Spleen (tissue), 7 donors: Measurements from ENCODE around the gene TEX261.

ENCODE experiments used
- CTCF ChIP-seq, 11 experiments: fragments of 200-600 bp in 7 of 11; fragments of 450-650 bp in 4 of 11; sonication (generic) in 4 of 11; IDR thresholded peaks in 8 of 11; conservative IDR thresholded peaks in 3 of 11; 1 replicate in 7 of 11; 2 replicates in 4 of 11; pipeline versions ENCODE4 v1.4.0 to v1.8.0; 2016 to 2021; ENCODE audit warnings: antibody characterized with exemption in 11 of 11, inconsistent platforms in 4 of 11, mild to moderate bottlenecking in 1 of 11
- POLR2A ChIP-seq, 3 donors: fragments of 450-650 bp; IDR thresholded peaks; one replicate each; pipeline ENCODE4 v1.5.1; 2017; ENCODE audit warnings: antibody characterized with exemption in 3 of 3, mild to moderate bottlenecking in 1 of 3
- POLR2AphosphoS5 ChIP-seq, 3 donors: sonication (generic); formaldehyde crosslinking; IDR thresholded peaks; one replicate each; pipeline ENCODE4 v1.5.1; 2017; ENCODE audit warnings: antibody characterized with exemption in 3 of 3
- donor health status: DM: no; HTN: no; CAD: no; lungs with moderate emphysema.
- donor health status: DM: no; HTN: no; CAD: no.
- donor health status: DM: no; HTN: no; CAD: no.

GRCh38 chr2:70961648-70961994 is 33.1 kb downstream of the TEX261 start:
- TF ChIP-seq CTCF (IDR thresholded peaks at IDR 0.05 in 8 of 11, conservative IDR thresholded peaks at IDR 0.05 in 3 of 11) (no peak), POLR2A (IDR thresholded peaks at IDR 0.05) (no peak), POLR2AphosphoS5 (IDR thresholded peaks at IDR 0.05) (no peak)
